GM21576 (cell line): ENCODE measurements around the gene TUBB2A.
A peak's percentile ranks its signal among the peaks of the same experiment; 100 is the strongest.
"Not testable (repeated sequence)": the region's sequence is repeated elsewhere in the genome, so short reads cannot be mapped to it uniquely, and the experiment has no call there.

Experiments used
- ATAC-seq: cut with Tn5 transposase; IDR thresholded peaks from one replicate; pipeline ENCODE4 v1.9.1; 2021; ENCODE audit warnings: mild to moderate bottlenecking, moderate library complexity; ENCODE audit not compliant: unreplicated experiment

The TUBB2A gene

GRCh38 chr6:3156184-3157130 lies 887 bp downstream of the TUBB2A start:
- peak; percentile 18 for ATAC-seq

- ATAC-seq, result not testable (repeated sequence)
Measured at GRCh38 chr6:3155416-3155815, 1.9 kb downstream of the TUBB2A start.

- no peak for ATAC-seq
Measured at GRCh38 chr6:3152689-3153088, 4.7 kb downstream of the TUBB2A start.

GRCh38 chr6:3151691-3152090 lies 5.7 kb downstream of the TUBB2A start:
- ATAC-seq, result no peak

- no peak for ATAC-seq
Measured at GRCh38 chr6:3147914-3148757, 9.2 kb downstream of the TUBB2A start.

GRCh38 chr6:3144571-3144970 lies 12.8 kb downstream of the TUBB2A start:
- no peak for ATAC-seq

GRCh38 chr6:3143158-3143557 lies 14.2 kb downstream of the TUBB2A start:
- ATAC-seq, result no peak

GRCh38 chr6:3142536-3142935 lies 14.8 kb downstream of the TUBB2A start:
- no peak for ATAC-seq

GRCh38 chr6:3140201-3140600 lies 17.1 kb downstream of the TUBB2A start:
- no peak for ATAC-seq

- ATAC-seq, result no peak
Measured at GRCh38 chr6:3139090-3139903, 18.0 kb downstream of the TUBB2A start.

GRCh38 chr6:3138341-3138740 lies 19.0 kb downstream of the TUBB2A start:
- no peak for ATAC-seq

- ATAC-seq, result not testable (repeated sequence)
Measured at GRCh38 chr6:3137873-3138272, 19.5 kb downstream of the TUBB2A start.

GRCh38 chr6:3137057-3137777 lies 20.1 kb downstream of the TUBB2A start:
- ATAC-seq, result no peak

GRCh38 chr6:3136292-3137011 lies 20.9 kb downstream of the TUBB2A start:
- no peak for ATAC-seq

- no peak for ATAC-seq
Measured at GRCh38 chr6:3135668-3136291, 21.6 kb downstream of the TUBB2A start.

- ATAC-seq, result no peak
Measured at GRCh38 chr6:3133515-3133914, 23.8 kb downstream of the TUBB2A start.

- no peak for ATAC-seq
Measured at GRCh38 chr6:3131695-3132094, 25.6 kb downstream of the TUBB2A start.

- ATAC-seq, result no peak
Measured at GRCh38 chr6:3128356-3129108, 28.8 kb downstream of the TUBB2A start.
